Caki2 (cell line): ENCODE data around the gene PHYH. TPM values are rescaled to one million over a fixed set of nuclear protein-coding genes. Genes with fewer than 3 reads are reported as not detected.
"Not testable (repeated sequence)": the region's sequence is repeated elsewhere in the genome, so short reads cannot be mapped to it uniquely, and the experiment has no call there.

ENCODE experiments used
- DNase-seq: peaks from one replicate; pipeline ENCODE4 v3.0.0-alpha.2; 2015; ENCODE audit warnings: low read depth
- in situ Hi-C: cut with HindIII; loops from 2 replicates; pipeline ENCODE4 v1.10.0; 2016; ENCODE audit warnings: low sequenced_read_pairs, low pct_unique_long_range_greater_than_20kb, mixed read lengths
- total RNA-seq: library from RNA; depleted of rRNA; stranded (reverse); fragments of >200 nt; shearing (Covaris generic); gene quantifications from 2 replicates; pipeline ENCODE4 v1.2.3, GENCODE V29; 2014; ENCODE audit warnings: low replicate concordance; rRNA removed

PHYH gene
- total RNA-seq, 1 experiment from 2014 or later, result 82.1 TPM

DNA sequence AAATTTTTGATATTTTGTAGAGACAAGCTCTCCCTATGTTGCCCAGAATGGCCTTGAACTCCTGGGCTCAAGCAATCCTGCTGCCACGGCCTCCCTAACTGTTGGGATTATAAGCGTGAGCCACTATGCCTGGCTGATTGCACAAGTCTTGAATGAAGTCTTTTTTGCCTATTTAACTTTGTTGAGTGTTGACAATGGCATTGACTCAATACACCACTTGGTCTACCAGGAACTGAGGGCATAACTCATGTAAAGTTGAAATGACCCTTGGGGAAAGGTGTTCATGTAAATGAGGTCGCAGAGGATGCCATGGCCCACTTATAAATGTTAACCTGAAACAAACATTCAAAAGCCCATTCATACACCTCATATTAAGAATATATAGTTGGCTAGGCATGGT is 58.3 kb downstream of the PHYH start:
- in situ Hi-C loops, result no loop called here
- no peak for DNase-seq

DNA sequence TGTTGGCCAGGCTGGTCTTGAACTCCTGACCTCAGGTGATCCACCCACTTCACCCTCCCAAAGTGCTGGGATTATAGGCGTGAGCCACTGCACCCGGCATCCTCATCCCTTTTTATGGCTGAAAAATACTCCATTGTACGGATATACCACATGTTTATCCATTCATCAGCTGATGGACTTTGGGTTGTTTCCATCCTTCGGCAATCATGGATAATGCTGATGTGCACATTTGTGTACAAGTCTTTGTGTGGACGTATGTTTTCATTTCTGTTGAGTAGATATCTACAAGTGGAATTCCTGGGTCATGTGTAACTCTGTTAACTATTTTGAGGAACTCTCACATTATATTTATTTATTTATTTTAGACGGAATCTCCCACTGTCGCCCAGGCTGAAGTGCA is 59.9 kb downstream of the PHYH start:
- DNase-seq, result no peak
- in situ Hi-C loops, result no loop called here

DNA sequence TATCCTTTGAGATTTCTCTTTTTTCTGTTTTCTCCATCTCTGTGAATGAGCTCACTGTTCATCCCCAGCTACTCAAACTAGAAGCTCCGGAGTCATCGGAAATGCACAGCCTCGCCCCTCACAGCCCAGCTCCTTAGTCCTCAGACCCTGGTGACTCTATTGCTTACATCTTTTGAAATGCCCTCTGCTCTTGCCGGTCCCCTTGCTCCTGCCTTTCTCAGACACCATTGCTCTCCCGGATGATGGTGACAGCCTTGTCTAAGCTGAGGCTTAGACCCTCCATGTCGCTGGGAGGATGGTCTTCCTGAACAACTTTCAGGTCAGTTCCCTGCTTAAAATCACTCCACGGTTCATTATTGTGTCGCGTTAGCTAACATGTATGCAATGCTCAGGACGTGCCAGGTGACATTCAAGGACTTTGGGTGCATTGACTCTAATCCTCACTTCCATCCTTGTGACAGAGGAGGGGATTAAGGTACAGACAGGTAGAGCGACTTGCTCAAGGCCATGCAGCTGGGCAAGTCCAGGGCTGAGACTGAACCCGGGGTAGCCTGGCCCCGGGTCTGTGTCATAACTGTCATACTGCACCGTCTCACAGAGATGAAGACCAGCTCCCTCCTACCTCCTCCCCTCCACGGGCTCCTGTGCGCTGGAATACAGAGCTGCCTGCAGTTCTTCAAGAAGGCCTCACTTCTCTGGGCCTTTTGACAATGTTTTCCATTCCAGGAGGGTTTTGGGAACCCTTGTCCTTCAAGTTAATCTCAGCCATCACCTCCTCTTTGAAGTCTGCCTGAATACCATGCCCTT is 61.4 kb downstream of the PHYH start:
- DNase-seq, result no peak
- in situ Hi-C loops, result no loop called here

DNA sequence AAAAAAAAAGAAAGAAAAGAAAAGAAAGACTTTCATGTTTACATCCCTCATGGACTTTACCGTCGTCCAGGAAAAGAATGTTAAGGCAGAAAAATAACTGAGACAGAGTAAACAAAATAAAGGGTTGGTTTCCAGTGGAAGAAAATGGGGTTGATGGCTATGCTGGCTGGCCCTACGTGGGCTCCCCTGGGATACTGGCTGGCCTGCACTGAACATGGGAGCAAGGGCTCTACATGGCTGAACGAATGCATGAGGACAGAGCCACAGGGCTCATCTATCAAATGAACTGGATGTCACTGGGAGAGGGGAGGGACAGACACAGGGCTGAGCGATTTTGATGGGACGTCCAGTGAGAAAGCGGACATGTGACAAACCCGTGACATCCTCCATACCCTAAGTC is 63.2 kb downstream of the PHYH start:
- in situ Hi-C loops, result no loop called here
- no peak for DNase-seq

DNA sequence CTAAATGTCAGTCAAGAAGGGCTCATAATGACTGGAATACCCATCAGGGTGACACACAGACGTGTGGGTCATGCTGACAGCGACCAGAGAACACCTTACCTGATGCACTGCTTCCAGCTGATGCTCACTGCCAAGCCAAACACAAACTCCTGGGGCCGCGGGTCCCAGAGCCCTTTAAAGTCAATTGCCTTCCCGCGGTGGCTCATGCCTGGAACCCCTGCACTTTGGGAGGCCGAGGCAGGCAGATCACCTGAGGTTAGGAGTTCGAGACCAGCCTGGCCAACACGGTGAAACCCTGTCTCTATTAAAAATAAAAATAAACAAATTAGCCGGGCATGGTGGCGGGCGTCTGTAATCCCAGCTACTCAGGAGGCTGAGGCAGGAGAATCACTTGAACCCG is 65.1 kb downstream of the PHYH start:
- in situ Hi-C loops, DNase-seq: not testable (repeated sequence)

DNA sequence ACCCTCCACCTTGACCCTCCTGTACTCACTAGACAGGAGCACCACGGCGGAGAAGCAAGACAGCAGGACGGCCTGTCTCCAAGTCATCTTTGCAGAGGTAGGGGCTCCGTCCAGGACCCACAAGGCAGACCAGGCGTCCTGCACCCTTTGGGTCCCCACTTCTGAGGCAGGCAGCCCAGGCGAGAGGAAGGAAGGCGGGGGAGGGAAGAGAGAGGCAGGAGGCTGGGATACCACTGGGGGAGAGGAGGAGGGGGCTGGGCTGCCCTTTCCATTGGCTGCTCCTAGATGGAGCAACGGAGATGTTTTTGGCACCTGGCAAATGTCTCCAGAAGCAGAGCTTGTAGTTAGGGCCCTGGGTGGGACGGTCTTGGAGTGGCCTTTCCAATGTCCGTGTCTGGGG is 65.7 kb downstream of the PHYH start, which contains the start of gene UCMA:
Gene UCMA, minus strand, starts transcription at position 203 of the 400 bp plus-strand sequence. Its CDS starts 116 bp downstream, at position 87.
- no peak for DNase-seq
- in situ Hi-C loops, result no loop called here

DNA sequence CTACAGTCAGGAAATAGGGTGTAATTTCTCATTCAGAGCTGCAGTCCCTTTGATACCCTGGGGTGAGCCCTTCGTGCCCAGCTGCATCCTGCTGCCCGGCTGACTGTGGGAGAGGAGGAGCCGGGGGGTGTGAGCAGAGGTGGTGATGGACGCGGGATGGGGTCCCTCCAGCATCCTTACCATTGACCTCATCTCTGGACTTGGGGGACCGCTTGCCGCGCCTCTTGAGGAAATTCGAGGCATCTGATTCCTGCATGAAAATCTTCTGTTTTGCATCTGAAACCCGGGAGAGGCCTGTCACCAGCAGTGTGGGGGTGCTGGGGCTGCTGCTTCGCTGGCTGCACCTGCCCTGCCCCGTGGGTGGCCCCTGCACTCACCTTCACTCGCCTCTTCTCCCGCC is 66.5 kb downstream of the PHYH start:
- in situ Hi-C loops, result no loop called here
- DNase-seq, result no peak

DNA sequence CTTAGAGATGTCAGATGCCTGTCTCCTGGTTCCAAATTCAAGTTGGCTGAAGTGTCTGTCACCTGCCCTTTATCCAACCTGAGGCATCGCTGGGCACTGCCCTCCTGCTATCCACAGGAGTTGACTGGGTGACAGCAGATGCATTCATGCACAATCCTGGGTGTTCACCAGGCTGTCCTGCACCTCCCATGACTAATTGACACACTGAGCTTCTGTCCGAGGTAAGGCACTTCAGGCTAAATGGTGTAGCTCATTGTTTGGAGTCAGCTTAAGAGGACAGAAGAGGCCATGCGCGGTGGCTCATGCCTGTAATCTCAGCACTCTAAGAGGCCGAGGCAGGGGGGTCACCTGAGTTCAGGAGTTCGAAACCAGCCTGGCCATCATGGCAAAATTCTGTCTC is 68.1 kb downstream of the PHYH start:
- in situ Hi-C loops, result no loop called here

DNA sequence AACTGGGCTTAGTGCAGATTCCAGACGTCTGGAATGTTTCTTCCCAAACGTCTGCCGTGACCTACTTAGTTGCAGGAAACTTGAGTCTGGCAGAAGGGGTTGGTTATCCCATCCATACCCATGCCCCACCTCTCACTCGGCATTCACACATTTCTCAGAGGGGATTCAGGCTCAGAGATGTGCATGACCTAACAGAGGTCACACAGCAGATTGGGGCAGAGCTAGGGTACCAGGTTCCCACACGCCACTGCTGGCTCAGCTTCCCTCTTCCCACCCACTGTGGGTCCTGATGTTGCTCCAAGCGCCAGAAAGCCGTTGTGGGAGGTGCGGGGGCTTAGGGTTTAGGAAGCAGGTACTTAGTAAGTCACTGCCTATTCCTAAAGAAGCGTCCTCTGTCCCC is 68.7 kb downstream of the PHYH start:
- DNase-seq, result no peak
- in situ Hi-C loops, result no loop called here

More for the DNA sequence above, 68.1 kb downstream of the PHYH start:
- no peak for DNase-seq

Other genes with a start within 250 kb of the PHYH start
- 22.0 and 33.1 TPM in 2 replicates for gene OPTN, start 199.9 kb downstream of the PHYH start, total RNA-seq
- gene MCM10, start 138.5 kb downstream of the PHYH start, total RNA-seq, result 19.9 and 47.0 TPM in 2 replicates
- not detected in 2 replicates for gene UCMA, start 65.7 kb downstream of the PHYH start, total RNA-seq
- gene SEPHS1, start 48.2 kb upstream of the PHYH start, total RNA-seq, result 88.9 and 121 TPM in 2 replicates
- 12.7 and 13.3 TPM in 2 replicates for gene BEND7, start 228.9 kb upstream of the PHYH start, total RNA-seq